MM.1S (cell line): ENCODE data around the gene CDC20.
A peak's percentile ranks its signal among the peaks of the same experiment; 100 is the strongest.

Experiments used
- DNase-seq: peaks from one replicate; pipeline ENCODE4 v3.0.0-alpha.2; 2015
- H2AFZ ChIP-seq: fragments of 300-600 bp; sonication (generic); 2 replicates; pipeline ENCODE4 v1.6.0; 2016; ENCODE audit warnings: antibody characterized with exemption, low read length
- H3F3A ChIP-seq: fragments of 300-600 bp; sonication (generic); 2 replicates; pipeline ENCODE4 v1.6.1; 2016; ENCODE audit warnings: mild to moderate bottlenecking, antibody characterized with exemption, low read length, moderate library complexity, mixed read lengths; ENCODE audit not compliant: insufficient read depth
- H3K27ac ChIP-seq: fragments of 300-600 bp; sonication (generic); 2 replicates; pipeline ENCODE4 v1.5.1; 2016; ENCODE audit warnings: mild to moderate bottlenecking, low read length
- H3K27me3 ChIP-seq: fragments of 300-600 bp; sonication (generic); replicated peaks from 2 replicates; pipeline ENCODE4 v1.6.0; 2016; ENCODE audit warnings: low read length; ENCODE audit not compliant: insufficient read depth
- H3K36me3 ChIP-seq: fragments of 300-600 bp; sonication (generic); replicated peaks from 2 replicates; pipeline ENCODE4 v1.6.1; 2016; ENCODE audit warnings: mild to moderate bottlenecking, low read length, mixed read lengths; ENCODE audit not compliant: insufficient read depth
- H3K4me1 ChIP-seq: fragments of 300-600 bp; sonication (generic); 2 replicates; pipeline ENCODE4 v1.6.1; 2016; ENCODE audit warnings: low read length, mixed read lengths
- H3K4me2 ChIP-seq: fragments of 300-600 bp; sonication (generic); 2 replicates; pipeline ENCODE4 v1.6.0; 2016; ENCODE audit warnings: low read depth, low read length
- H3K4me3 ChIP-seq: fragments of 300-600 bp; sonication (generic); 2 replicates; pipeline ENCODE4 v1.5.1; 2016; ENCODE audit warnings: low read length, mixed read lengths
- H3K79me2 ChIP-seq: fragments of 300-600 bp; sonication (generic); 2 replicates; pipeline ENCODE4 v1.6.1; 2016; ENCODE audit warnings: mixed run types, low read length, mixed read lengths
- H3K9ac ChIP-seq: fragments of 300-600 bp; sonication (generic); 2 replicates; pipeline ENCODE4 v1.6.1; 2016; ENCODE audit warnings: low read length, mixed read lengths
- H3K9me2 ChIP-seq: fragments of 300-600 bp; sonication (generic); replicated peaks from 2 replicates; pipeline ENCODE4 v1.6.1; 2016; ENCODE audit warnings: mild to moderate bottlenecking, low read length, mixed read lengths; ENCODE audit not compliant: insufficient read depth
- H3K9me3 ChIP-seq: fragments of 300-600 bp; sonication (generic); replicated peaks from 2 replicates; pipeline ENCODE4 v1.6.1; 2016; ENCODE audit warnings: mild to moderate bottlenecking, low read length, mixed read lengths; ENCODE audit not compliant: insufficient read depth
- H4K20me1 ChIP-seq: fragments of 300-600 bp; sonication (generic); 2 replicates; pipeline ENCODE4 v1.6.1; 2016; ENCODE audit warnings: mild to moderate bottlenecking, low read length, moderate library complexity, mixed read lengths; ENCODE audit not compliant: insufficient read depth
- CTCF ChIP-seq: fragments of 300-600 bp; sonication (generic); IDR thresholded peaks from 2 replicates; pipeline ENCODE4 v1.5.1; 2016; ENCODE audit warnings: antibody characterized with exemption, low read length, mixed read lengths
- EZH2 ChIP-seq: fragments of 300-600 bp; sonication (generic); optimal IDR thresholded peaks from 2 replicates; pipeline ENCODE3; 2017; ENCODE audit warnings: low read depth, mild to moderate bottlenecking, antibody characterized with exemption, low read length, mixed read lengths
- EZH2phosphoT487 ChIP-seq: fragments of 300-600 bp; sonication (generic); IDR thresholded peaks from 2 replicates; pipeline ENCODE4 v1.6.1; 2018; ENCODE audit warnings: antibody characterized with exemption, low read length

CDC20 gene

GRCh38 chr1:43316738-43317520, 41.9 kb upstream of the CDC20 start:
- Histone ChIP-seq H3K27me3 (0 out of 2 replicates have a peak, but pooled peaks cover 3% of the 10 kb centered on the region), H3K9ac (no peak overlapping the region), H2AFZ (no peak overlapping the region), H3F3A (no peaks in the 10 kb centered on the region), H3K27ac (no peak overlapping the region), H3K9me3 (no peaks in the 10 kb centered on the region), H3K36me3 (no peaks in the 10 kb centered on the region), H3K4me3 (no peak overlapping the region), H3K4me2 (no peak overlapping the region), H3K79me2 (no peaks in the 10 kb centered on the region), H3K9me2 (no peaks in the 10 kb centered on the region), H4K20me1 (no peaks in the 10 kb centered on the region), H3K4me1 (no peaks in the 10 kb centered on the region)
- no peak for DNase-seq
- TF ChIP-seq CTCF: 0 out of 2 replicates have a peak, but pooled peaks have one; percentile 6
- no peak for TF ChIP-seq EZH2
- no peak for TF ChIP-seq EZH2phosphoT487

GRCh38 chr1:43317817-43318471, 40.8 kb upstream of the CDC20 start:
- H2AFZ ChIP-seq: no peak overlapping the region

GRCh38 chr1:43318831-43319230, 40.0 kb upstream of the CDC20 start:
- DNase-seq: no peak

More at GRCh38 chr1:43317817-43318471, 40.8 kb upstream of the CDC20 start:
- H3K79me2 ChIP-seq: no peaks in the 10 kb centered on the region
- H3K27me3 ChIP-seq: no peaks in the 10 kb centered on the region
- no peak for DNase-seq
- no peak overlapping the region for H3K4me3 ChIP-seq
- H3F3A ChIP-seq: no peaks in the 10 kb centered on the region
- TF ChIP-seq EZH2 (no peak), EZH2phosphoT487 (no peak), CTCF (no peak)
- H3K9me2 ChIP-seq: no peaks in the 10 kb centered on the region
- no peak overlapping the region for H3K4me2 ChIP-seq
- H3K9ac ChIP-seq: no peak overlapping the region
- no peaks in the 10 kb centered on the region for H3K4me1 ChIP-seq
- no peaks in the 10 kb centered on the region for H3K9me3 ChIP-seq
- H3K36me3 ChIP-seq: no peaks in the 10 kb centered on the region
- H4K20me1 ChIP-seq: no peaks in the 10 kb centered on the region
- H3K27ac ChIP-seq: no peak overlapping the region

More at GRCh38 chr1:43318831-43319230, 40.0 kb upstream of the CDC20 start:
- Histone ChIP-seq H3K9me2 (no peaks in the 10 kb centered on the region), H3K9ac (no peak overlapping the region), H4K20me1 (no peaks in the 10 kb centered on the region), H3K9me3 (no peaks in the 10 kb centered on the region), H3F3A (no peaks in the 10 kb centered on the region), H3K79me2 (no peaks in the 10 kb centered on the region), H3K27ac (no peak overlapping the region), H3K36me3 (no peaks in the 10 kb centered on the region), H2AFZ (no peak overlapping the region), H3K27me3 (no peaks in the 10 kb centered on the region), H3K4me3 (no peak overlapping the region), H3K4me1 (no peaks in the 10 kb centered on the region), H3K4me2 (no peak overlapping the region)
- TF ChIP-seq EZH2 (no peak), EZH2phosphoT487 (no peak), CTCF (no peak)
